ENCODE data around the gene SLC25A33.
"Not testable (repeated sequence)": the region's sequence is repeated elsewhere in the genome, so short reads cannot be mapped to it uniquely, and the experiment has no call there.

SLC25A33 gene

GRCh38 chr1:9618909-9619679, 79.8 kb downstream of the SLC25A33 start:
- no peak for TF ChIP-seq CTCF (conservative IDR thresholded peaks at IDR 0.05; ENCODE audit: control insufficient read depth, insufficient read depth, low read depth, low read length)
- no peak overlapping the region for H3K4me3 ChIP-seq (ENCODE audit: control insufficient read depth, low read depth, low read length)
- DNase-seq (ENCODE audit: low read depth) = peak; percentile 17

- no peak overlapping the region for H3K4me3 ChIP-seq (ENCODE audit: control insufficient read depth, low read depth, low read length)
- no peak for DNase-seq (ENCODE audit: low read depth)
- no peak for TF ChIP-seq CTCF (conservative IDR thresholded peaks at IDR 0.05; ENCODE audit: control insufficient read depth, insufficient read depth, low read depth, low read length)
Observed at GRCh38 chr1:9621032-9621431, 81.8 kb downstream of the SLC25A33 start.

GRCh38 chr1:9624081-9624480, 84.8 kb downstream of the SLC25A33 start:
- H3K4me3 ChIP-seq (ENCODE audit: control insufficient read depth, low read depth, low read length) = no peak overlapping the region
- DNase-seq (ENCODE audit: low read depth) = no peak
- TF ChIP-seq CTCF (conservative IDR thresholded peaks at IDR 0.05; ENCODE audit: control insufficient read depth, insufficient read depth, low read depth, low read length) = no peak

GRCh38 chr1:9625030-9625429, 85.8 kb downstream of the SLC25A33 start:
- DNase-seq (ENCODE audit: low read depth); H3K4me3 ChIP-seq (ENCODE audit: control insufficient read depth, low read depth, low read length): not testable (repeated sequence)

- H3K4me3 ChIP-seq (ENCODE audit: control insufficient read depth, low read depth, low read length) = no peak overlapping the region
- no peak for TF ChIP-seq CTCF (conservative IDR thresholded peaks at IDR 0.05; ENCODE audit: control insufficient read depth, insufficient read depth, low read depth, low read length)
- DNase-seq (ENCODE audit: low read depth) = no peak
Observed at GRCh38 chr1:9626201-9626608, 86.9 kb downstream of the SLC25A33 start.

GRCh38 chr1:9628541-9629444, 89.5 kb downstream of the SLC25A33 start:
- no peak for TF ChIP-seq CTCF (conservative IDR thresholded peaks at IDR 0.05; ENCODE audit: control insufficient read depth, insufficient read depth, low read depth, low read length)
- no peak overlapping the region for H3K4me3 ChIP-seq (ENCODE audit: control insufficient read depth, low read depth, low read length)
- no peak for DNase-seq (ENCODE audit: low read depth)
